8988T (cell line): Measurements from ENCODE around the gene MSANTD2.

Source experiments
- DNase-seq: peaks from one replicate; pipeline ENCODE4 v3.0.0; 2011

Gene MSANTD2

DNA sequence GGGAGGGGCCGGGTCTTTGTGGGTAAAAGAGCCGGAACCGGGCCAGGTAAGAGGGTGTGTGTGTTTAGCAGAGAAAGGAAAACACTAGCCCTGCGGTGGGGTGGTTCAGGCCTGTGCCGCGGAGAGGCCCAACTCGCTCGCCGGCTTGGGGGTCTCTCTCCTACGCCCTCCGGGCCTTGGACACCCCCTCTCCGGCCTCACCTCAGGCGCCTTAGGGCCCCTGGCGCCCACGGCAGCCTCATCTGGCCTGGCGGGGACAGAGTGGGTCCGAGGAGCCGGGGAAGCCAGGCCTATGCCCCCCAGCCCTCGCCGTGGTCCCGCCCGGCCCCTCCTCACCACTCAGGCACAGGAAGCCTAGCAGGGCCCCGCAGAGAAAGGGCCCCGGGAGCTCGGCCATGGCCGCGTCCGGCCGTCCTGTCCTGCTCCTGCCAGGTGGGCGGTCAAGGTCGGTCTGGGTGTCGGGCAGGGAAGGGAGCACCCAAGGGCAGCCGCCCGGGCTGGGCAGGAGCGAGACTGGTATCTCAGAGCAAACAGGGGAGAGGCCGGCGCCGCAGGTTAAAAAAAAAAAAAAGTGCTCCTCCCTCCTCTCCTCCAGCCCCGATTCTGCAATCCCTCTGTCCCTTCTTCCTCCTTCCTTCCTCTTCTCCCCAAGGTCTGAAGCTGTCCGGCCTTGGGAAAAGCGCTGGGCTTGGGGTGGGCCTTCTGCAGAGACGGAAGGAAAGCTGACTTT lies 48.3 kb downstream of the MSANTD2 start, which contains the start of gene VSIG2:
Gene VSIG2, minus strand, starts transcription at position 515 of the 730 bp plus-strand sequence. Its CDS starts 118 bp downstream, at position 397.
- no peak for DNase-seq

DNA sequence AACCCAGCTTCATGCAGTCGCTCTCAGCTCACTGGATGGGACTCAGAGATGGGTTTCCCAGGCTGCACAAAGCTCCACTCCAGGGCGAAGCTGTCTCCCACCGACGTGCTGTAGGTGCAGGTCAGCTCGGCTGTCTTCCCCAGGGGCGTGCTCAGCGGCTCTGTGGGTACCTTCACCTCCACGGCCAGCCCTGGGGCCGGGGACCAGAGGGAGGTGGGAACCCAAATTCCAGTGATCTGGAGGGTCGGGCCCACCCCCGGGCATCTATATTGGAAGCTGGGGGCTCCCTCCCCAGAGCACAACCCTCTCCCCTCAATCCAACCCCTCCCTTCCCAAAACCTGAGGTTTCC lies 48.8 kb downstream of the MSANTD2 start:
- no peak for DNase-seq

DNA sequence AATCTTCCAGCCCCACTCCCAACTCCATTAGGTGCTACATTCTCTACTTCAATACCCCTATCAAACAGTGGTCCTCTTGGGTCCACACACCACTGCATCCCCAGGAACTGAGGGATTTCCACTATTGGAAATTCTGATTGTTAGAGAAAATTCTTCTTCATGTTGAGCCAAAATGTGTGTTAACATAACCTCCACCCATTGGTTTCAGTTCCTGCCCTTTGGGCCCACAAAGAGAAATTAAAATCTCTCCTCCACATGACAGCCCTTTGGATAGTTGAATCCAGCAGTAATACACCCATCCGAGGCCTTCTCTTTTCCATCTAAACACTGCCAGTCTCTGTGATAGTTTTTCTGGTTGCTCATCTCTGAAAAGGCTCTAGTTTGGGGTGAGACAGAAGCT lies 50.3 kb downstream of the MSANTD2 start:
- no peak for DNase-seq

DNA sequence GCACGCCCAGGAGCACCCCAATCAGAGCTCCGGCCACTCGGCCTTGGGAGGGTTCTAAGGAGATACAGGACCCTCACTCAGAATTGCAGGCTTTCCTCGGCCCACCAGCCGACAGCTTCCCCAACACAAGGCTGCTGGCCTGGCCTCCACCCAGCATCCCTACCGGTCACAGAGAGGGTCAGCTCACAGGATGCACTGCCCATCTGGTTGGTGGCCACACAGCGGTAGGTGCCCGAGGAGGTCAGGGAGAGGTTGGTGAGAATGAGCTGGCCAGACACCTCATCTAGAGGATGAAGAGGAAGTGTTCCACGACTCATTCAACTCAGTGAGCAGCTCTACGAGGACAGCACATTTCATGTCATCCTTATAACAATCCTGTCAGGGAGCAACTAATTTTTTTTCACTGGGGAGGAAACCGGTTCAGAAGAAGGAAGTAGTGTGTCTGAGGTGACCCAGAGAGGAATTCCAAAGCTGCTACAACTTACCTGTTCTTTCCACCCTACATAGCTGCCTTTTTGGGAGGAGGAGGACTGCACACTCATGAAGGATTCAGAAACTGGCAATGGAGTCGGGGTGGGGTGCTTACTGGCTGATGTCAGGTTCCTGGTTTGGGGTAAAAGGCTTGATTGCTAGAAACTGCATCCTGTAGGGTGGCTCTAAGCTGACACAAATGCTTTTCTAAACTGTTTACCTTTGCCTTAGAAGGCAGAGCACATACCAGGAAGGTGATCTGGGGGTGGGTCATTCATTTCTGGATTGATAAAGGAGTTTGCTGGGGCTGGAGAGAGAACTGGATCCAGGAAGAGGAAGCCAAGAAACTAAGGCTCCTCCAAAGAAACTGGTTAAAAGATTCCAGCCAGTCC lies 51.5 kb downstream of the MSANTD2 start:
- no peak for DNase-seq

DNA sequence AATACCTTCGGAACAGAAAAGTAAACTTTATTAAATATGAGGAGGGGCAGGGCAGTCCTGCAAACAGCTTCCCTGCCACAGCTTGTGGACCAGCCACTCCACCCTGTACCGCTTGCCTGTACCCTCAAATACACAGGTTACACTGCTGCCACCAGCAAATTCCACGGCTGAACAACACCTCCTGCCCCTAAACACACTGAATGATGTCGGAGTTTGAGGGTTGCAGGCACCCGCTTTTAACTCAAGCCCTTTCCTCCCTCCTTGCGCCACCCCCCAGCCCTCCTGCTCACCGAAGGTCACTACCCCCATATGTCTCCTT lies 52.1 kb downstream of the MSANTD2 start:
- DNase-seq, result no peak

DNA sequence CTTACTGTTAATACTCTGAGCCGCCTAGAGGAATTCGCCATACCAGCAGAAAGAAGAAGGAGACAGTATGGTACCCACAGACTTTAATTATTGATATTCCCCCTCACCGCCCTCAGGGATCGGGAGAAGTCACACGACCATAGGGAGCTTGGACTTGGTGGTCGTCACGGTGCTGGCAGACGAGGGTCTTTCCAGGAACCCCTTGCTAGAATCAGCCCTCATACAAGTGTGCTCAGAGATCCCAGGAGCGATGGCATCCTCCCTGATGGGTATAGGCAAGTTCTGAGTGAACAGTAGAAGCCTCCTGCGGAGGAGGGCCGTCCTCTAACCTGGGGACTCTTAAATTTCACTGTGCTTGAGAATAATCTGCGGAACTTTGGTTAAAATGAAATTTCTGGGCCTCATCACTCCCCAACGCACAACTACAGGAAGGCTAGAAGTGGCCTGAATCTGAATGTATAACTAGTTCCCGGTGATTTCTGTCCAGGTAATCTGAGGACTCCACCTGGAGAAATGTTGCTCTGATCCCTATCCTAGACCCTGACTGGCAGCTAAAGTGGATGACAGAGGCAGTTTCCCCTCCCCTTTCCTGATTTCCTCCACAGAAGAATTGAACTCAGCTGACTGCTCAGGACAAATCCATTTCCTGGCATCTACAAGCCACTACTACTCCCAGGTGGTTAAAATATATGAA lies 52.7 kb downstream of the MSANTD2 start:
- no peak for DNase-seq

DNA sequence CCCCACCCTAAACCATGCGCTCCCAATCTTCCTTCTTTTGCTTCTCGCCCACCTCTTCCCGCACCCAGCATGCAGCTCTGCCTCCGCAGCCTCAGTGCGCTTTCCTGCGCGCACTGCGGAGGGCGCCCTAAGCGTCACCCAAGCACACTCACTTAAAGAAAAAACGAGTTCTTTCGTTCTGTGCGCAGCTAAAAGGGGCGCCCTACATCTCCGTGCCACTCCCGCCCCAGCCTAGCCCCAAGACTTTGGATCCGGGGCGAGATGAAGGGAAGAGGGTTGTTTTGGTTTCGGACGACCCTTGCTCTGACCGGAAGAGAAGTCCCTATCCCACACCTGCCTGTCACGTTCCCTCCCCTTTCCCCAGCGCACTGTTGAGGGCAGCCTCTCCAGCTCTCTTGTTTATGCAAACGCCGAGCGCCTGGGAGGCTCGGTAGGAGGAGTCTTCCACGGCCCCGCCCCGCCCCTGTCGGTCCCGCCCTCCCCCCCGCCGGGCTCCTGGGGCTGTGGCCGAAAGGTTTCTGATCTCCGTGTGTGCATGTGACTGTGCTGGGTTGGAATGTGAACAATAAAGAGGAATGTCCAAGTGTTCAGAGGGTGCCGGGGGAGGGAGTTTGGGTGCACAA lies 53.5 kb downstream of the MSANTD2 start:
- DNase-seq, result peak; percentile 99

DNA sequence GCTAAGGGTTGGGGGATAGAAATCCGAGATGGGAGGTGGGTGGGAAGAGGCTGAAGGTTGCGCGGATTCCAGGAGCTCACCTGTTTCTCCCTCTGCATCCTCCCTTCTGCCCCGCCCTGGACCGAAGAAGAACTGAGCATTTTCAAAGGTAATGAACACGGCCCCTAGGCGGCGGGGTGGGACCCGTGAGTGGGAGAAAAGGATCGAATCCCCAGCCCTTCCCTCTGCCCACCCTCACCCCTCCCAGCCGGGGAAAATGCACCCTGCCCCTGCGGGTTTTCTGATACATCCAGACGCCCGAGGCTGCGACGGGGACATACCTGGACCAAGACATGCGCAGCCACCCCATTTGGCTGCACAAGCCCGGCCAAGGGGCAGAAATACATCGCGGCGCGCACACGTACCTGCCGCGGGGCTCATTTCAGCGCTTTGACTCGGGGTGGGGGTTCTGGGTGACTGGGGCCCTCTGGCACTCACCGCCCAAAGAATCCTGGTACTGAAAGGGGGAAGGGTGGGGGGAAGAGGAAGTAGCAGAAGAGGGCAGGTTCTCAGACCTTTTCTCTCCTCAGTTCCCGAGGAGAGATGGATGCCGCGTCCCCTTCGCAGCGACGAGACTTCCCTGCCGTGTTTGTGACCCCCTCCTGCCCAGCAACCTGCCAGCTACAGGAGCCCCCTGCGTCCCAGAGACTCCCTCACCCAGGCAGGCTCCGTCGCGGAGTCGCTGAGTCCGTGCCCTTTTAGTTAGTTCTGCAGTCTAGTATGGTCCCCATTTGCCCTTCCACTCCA lies 54.2 kb downstream of the MSANTD2 start:
- DNase-seq, result peak; percentile 91

DNA sequence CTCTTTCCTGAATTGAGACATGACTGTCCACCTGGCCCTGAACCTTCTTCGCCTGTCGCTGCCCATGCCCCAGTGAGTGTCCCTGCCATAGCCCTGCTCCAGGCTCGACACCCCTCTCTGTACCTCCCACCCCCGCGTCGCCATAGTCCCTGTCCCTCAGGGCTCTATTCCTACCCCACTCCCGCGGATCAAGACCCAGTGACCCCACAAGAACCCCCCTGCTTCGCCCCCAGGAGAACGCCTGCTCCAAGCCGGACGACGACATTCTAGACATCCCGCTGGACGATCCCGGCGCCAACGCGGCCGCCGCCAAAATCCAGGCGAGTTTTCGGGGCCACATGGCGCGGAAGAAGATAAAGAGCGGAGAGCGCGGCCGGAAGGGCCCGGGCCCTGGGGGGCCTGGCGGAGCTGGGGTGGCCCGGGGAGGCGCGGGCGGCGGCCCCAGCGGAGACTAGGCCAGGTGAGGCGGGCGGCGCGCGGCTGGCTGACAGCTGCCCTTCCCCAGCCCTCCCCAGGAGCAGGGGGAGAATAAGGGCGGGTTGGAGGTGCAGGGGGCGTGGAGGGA lies 54.9 kb downstream of the MSANTD2 start:
- DNase-seq, result no peak

DNA sequence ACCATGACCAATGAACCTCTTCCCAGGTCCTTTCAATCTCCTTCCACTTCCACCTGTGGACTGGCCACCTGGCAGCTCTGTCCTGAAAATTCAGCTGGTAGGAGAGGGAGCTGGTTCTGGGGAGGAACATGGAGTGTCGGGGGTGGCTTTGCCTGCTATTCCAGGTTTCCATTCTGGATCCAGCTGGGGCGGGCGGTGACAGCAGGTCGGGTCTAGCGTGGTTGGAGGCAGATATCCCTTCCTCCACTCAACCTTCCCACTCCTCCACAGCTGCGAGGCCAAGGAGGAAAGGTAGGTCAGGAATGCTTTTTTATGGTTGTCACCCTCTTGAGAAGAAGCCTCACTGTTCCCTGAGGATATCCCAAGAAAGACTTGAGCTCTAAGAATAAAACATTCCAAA lies 57.2 kb downstream of the MSANTD2 start:
- DNase-seq, result no peak

DNA sequence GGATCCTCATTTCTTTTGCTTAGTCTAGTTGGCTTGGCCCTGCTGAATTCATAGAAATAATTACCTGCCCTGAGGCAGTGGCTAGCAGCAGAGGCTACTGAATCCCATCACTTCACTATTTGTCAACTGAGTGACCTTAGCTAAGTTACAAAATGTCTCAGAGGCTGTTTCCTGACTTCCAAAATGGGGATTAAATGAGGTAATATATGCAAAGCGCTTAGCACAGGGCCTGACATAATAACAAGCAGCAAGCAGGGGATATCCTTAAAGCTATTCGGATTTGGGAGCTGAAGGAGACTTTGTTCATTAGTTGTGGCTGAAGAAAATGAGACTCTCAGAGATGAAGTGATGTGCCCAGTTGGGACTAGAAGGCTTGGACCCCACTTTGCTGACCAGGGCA lies 57.7 kb downstream of the MSANTD2 start:
- no peak for DNase-seq

DNA sequence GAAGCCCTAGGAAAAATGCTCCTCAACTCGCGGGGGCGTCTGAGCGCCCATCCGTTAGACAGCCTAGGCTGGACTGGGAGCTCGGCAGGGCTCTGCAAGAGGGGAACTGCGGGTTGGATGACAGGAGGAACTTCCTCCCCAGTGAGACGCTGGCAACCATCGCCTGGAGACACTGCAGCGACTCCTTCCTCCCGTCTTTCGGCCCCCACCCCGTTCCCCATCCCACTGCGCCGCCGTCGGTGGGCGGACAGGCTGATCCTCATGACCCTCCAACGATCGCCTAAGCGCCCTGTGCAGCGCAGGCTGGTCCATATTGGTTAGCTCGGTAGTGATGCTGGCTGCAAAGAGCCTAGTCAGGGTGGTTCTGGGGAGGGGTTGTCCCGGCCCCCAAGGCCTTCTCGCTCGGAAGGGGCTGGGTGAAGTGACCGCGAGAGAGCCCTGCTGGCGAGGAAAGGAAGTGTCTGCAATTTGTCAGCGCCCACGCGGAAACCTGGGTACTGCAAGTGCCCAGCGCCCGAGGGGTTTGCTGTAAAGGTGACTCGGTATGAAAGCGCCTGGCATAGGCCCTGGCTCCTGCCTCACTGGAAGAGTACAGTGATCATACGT lies 59.8 kb downstream of the MSANTD2 start:
- no peak for DNase-seq

DNA sequence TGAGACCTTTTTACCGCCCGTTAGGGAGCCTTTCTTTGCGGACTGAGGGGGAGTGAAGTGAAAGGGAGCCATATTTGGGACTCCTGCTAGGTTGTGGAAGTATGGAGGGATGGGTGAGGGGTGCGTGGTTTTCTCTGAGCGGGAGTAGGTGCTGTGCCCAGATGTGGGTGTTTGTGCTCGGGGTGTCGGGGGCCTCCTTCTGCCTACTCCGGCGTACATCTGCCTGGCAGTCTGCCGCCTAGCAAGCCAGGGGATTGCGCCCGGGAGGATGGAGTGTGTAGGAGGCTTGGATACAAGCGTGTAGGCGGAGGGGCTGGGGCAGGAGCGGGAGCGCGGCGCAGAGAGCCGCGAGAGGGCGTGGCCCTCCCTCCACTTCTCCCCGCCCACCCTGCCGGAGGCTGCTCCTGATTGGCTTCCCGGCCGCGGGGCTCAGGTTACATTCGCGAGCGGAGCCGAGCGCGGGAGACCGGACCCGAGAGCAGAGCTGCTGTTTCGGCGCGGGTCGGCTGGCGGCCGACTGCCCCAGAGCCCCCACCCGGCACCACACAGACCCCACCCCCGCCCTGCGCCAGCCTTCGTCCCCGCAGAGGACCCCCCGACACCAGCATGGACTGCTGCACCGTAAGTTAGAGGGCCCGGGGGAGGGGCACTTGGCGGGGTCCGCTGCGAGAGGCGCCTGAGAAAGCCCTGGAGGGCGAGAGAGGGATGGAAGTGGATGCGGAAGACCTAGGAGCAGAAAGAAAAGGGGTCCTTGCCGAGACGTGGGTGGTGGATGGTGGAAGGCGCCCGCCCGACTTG lies 60.5 kb downstream of the MSANTD2 start, which contains the start of gene NRGN:
Gene NRGN, plus strand, starts transcription at position 464 of the 798 bp plus-strand sequence. Its CDS starts 143 bp downstream, at position 607.
- peak; percentile 98 for DNase-seq

DNA sequence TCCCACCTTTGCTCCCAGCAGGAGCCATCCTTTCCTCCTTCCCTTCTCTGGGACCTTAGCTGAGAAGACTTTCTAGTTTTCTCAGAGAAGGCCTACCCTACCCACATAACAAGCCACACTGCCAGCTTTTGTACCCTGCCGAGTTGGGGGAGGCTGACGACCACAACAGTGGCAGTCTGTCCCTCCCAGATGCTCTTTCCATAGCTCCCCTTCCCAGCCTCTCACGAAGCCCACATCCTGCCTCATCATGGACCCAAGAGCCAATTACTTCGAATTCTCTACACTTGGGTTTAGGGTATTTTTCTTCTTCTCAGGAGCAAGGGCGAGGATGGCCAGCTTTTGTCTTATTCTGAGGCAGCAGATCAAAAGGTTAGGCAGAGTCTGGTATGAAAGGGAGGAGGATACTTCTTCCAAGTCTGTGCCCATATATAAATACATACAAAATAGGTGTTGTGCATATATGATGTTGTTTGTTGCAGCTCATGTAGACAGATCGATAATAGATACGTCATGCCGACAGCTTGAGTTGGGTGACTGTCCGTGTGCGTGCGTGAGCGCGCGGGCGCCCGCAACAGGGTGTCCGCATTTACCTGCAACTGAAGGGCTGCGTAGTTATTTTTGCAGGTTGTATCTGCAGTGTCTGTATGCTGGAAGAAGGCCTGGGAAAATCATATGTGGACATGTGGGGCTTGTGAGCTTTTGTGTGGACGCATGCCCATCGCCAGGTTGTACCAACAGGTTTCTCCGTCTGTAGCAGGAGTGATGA lies 61.3 kb downstream of the MSANTD2 start:
- no peak for DNase-seq

DNA sequence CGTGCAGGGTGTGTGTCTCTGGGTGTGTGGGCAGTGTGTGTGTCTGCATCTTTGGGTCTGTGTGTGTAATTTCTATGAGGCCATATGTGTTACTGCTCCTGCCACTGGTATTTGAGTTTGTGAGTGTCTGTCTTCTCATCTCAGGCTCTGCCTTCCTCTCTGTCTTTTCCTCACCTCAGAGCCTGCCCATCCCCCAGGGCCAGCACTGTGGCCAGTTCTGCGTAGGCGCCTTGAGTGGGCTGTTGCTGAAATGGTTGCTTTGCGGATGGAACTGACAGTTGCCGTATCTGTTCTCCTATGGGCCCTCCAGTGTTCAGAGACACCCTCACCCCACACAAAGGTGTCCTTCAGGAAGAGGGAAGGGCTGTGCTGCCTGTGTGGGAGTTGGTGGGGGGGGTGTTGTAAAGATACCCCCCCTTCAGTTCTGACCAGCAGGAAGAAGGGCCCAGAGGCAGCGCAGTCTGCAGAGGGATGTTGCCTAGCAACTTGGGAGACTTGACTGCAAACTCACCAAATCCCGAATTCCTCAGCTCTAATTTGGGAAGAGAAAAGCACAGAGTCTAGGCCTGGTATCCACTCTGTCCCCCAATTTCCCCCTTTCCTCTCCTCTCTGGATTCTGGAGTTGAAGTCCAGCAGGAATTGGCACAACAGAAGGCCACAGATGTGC lies 62.4 kb downstream of the MSANTD2 start:
- no peak for DNase-seq

DNA sequence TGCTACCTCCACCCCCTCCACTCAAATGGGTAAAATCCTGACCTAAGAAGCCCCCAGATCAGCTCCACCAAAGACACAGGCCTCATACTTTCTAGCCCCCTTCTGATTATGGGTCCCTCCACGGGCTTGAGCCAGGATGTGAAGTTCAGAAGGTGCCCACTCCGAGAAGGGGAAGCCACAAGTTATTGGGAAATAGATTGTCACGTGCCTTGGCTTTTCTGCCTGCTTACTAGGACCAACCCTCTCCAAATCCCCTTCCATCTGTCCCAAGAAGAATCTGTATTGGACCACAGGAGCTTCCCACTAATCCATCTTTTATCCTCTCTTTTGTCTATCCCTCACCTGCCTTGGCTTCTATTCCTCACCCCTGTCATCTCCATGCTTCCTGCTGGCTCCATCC lies 63.5 kb downstream of the MSANTD2 start:
- DNase-seq, result no peak

DNA sequence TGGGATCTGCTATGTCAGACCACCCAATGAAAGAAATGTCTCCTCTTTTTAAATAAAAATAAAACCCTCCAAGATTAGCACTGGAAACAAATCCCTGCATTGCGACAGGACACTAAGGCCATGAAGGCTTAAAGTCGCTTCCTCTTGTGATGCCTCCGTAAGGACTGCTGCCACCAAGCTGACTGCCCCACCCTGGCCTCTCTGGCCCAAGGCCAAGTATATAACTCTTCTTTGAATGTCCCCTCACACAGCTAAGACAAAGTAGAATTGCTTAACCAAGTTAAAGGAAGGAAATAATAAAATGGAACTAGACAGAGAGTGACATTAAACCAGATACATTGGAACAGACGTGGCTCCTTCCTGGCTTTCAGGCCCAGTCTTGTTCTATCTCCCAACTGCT lies 68.0 kb downstream of the MSANTD2 start:
- DNase-seq, result no peak

DNA sequence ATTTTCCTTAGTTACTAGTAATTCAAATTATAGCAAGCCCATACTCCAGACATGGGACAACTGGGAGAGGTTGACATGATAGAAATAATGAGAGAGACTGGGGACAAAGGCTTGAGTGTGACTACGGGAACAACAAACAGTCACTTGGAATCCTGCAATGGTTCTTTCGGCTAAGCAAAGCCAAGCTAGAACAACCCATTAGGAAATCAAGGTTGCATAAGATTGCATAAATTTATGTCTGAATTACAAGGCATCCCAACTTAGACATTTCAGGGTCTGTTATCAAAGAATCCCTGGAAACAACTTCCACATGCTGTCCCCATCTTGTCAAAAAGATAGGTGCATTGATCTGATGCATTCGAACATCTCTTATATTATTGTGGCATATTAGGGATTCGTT lies 70.6 kb downstream of the MSANTD2 start:
- no peak for DNase-seq

DNA sequence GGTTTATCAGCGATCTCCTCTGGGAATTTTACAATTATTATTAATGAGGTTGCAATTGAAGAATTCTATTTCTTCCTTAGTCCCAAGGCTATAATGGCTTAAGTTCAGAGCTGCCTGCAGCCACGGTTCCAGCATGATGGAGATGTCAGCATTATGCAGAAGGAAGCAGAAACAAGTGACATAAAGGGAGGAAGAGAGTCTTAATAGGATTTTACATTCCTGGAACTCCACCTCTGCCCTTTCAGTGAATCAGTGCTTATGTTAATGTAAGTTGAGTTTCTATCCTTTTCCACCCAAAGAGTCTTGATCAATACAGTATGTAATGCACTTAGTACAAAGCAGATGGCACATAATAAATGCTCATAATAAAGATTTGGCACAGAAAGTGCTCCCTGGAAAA lies 72.1 kb downstream of the MSANTD2 start:
- DNase-seq, result no peak
